ENCODE results near the gene ASB13. TPM values are rescaled to one million over a fixed set of nuclear protein-coding genes. Genes with fewer than 3 reads are reported as not detected.

ASB13 gene
- total and polyA plus RNA-seq, 2 of the 13 experiments (the other 11 are each of a cell fraction or from before 2014, with no cell fraction given), result 9.3 to 15.4 TPM

DNA sequence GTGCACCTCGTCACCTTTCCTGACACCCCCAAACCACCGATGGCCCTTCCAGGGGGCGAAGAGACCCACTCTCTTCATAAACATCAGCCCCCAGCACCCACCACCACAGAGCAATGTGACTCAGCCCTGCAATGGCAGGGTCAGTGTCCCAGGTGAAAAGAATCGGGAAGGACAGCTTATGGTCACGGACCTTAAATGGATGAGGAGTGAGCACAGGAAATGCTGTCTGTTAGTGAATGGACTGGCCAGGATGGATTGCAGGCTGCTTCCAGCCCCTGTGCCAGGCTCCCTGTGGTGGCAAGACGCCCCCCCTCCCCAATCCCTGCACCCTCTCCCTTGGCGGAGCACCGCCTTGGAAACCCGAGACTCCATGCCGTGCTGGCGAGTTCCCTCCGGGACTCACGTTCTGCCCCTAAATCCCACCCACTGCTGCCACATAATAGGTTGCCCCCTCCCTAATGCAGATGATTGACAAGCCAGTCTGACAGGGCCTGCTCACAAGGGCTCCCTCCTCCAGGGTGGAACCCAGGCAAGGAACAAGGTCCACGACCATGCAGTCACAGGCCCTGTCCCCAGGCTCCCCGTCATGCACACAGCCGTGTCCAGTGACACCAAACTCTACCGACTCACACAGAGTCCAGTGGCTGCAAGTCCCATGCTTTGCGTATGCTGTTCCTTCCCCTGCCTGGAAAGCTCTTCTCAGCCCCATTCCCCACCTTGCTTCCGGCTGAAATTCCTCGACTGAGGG, 7.3 kb downstream of the ASB13 start (continued):
- TF ChIP-seq RARA (CRISPR knock-in tag; IDR thresholded peaks at IDR 0.05) (peak; percentile 45), TBX2 (CRISPR knock-in tag; IDR thresholded peaks at IDR 0.05; ENCODE audit: borderline replicate concordance) (peak; percentile 55; the same call in 1 of the 2 replicates), SAP130 (CRISPR knock-in tag; IDR thresholded peaks at IDR 0.05; ENCODE audit: low read depth) (peak; percentile 70), RBFOX2 (IDR thresholded peaks at IDR 0.05; ENCODE audit: low read depth, low read length) (0 out of 2 replicates have a peak, but pooled peaks have one; percentile 33), POLR2G (IDR thresholded peaks at IDR 0.05; ENCODE audit: low read depth, low read length) (peak; percentile 69), CBX1 (IDR thresholded peaks at IDR 0.05; ENCODE audit: low read depth) (peak; percentile 41), NRL (CRISPR knock-in tag; IDR thresholded peaks at IDR 0.05; ENCODE audit: borderline replicate concordance) (peak; percentile 84), ZNF205 (CRISPR knock-in tag; IDR thresholded peaks at IDR 0.05) (peak; percentile 12; the same call in 1 of the 2 replicates), ZNF879 (CRISPR knock-in tag; IDR thresholded peaks at IDR 0.05) (0 out of 2 replicates have a peak, but pooled peaks have one; percentile 25), ZNF441 (CRISPR knock-in tag; IDR thresholded peaks at IDR 0.05; ENCODE audit: borderline replicate concordance) (peak; percentile 53; the same call in 1 of the 2 replicates), ZNF251 (CRISPR knock-in tag; IDR thresholded peaks at IDR 0.05) (no peak), ZFX (CRISPR knock-in tag; IDR thresholded peaks at IDR 0.05; ENCODE audit: low read depth) (peak; percentile 64), ZIK1 (CRISPR knock-in tag; IDR thresholded peaks at IDR 0.05; ENCODE audit: borderline replicate concordance, low read depth) (peak; percentile 31; the same call in 1 of the 2 replicates), NONO (IDR thresholded peaks at IDR 0.05) (no peak), NONO (CRISPR knock-in tag; conservative IDR thresholded peaks at IDR 0.05) (peak; percentile 76)
- TF ChIP-seq, protein P1, sequence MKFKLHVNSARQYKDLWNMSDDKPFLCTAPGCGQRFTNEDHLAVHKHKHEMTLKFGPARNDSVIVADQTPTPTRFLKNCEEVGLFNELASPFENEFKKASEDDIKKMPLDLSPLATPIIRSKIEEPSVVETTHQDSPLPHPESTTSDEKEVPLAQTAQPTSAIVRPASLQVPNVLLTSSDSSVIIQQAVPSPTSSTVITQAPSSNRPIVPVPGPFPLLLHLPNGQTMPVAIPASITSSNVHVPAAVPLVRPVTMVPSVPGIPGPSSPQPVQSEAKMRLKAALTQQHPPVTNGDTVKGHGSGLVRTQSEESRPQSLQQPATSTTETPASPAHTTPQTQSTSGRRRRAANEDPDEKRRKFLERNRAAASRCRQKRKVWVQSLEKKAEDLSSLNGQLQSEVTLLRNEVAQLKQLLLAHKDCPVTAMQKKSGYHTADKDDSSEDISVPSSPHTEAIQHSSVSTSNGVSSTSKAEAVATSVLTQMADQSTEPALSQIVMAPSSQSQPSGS (CRISPR knock-in tag; IDR thresholded peaks at IDR 0.05), result peak; percentile 39; the same call in 1 of the 2 replicates
- TF ChIP-seq, protein P2, sequence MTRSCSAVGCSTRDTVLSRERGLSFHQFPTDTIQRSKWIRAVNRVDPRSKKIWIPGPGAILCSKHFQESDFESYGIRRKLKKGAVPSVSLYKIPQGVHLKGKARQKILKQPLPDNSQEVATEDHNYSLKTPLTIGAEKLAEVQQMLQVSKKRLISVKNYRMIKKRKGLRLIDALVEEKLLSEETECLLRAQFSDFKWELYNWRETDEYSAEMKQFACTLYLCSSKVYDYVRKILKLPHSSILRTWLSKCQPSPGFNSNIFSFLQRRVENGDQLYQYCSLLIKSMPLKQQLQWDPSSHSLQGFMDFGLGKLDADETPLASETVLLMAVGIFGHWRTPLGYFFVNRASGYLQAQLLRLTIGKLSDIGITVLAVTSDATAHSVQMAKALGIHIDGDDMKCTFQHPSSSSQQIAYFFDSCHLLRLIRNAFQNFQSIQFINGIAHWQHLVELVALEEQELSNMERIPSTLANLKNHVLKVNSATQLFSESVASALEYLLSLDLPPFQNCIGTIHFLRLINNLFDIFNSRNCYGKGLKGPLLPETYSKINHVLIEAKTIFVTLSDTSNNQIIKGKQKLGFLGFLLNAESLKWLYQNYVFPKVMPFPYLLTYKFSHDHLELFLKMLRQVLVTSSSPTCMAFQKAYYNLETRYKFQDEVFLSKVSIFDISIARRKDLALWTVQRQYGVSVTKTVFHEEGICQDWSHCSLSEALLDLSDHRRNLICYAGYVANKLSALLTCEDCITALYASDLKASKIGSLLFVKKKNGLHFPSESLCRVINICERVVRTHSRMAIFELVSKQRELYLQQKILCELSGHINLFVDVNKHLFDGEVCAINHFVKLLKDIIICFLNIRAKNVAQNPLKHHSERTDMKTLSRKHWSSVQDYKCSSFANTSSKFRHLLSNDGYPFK (CRISPR knock-in tag; IDR thresholded peaks at IDR 0.05; ENCODE audit: borderline replicate concordance), result no peak
- TF ChIP-seq, protein P3, sequence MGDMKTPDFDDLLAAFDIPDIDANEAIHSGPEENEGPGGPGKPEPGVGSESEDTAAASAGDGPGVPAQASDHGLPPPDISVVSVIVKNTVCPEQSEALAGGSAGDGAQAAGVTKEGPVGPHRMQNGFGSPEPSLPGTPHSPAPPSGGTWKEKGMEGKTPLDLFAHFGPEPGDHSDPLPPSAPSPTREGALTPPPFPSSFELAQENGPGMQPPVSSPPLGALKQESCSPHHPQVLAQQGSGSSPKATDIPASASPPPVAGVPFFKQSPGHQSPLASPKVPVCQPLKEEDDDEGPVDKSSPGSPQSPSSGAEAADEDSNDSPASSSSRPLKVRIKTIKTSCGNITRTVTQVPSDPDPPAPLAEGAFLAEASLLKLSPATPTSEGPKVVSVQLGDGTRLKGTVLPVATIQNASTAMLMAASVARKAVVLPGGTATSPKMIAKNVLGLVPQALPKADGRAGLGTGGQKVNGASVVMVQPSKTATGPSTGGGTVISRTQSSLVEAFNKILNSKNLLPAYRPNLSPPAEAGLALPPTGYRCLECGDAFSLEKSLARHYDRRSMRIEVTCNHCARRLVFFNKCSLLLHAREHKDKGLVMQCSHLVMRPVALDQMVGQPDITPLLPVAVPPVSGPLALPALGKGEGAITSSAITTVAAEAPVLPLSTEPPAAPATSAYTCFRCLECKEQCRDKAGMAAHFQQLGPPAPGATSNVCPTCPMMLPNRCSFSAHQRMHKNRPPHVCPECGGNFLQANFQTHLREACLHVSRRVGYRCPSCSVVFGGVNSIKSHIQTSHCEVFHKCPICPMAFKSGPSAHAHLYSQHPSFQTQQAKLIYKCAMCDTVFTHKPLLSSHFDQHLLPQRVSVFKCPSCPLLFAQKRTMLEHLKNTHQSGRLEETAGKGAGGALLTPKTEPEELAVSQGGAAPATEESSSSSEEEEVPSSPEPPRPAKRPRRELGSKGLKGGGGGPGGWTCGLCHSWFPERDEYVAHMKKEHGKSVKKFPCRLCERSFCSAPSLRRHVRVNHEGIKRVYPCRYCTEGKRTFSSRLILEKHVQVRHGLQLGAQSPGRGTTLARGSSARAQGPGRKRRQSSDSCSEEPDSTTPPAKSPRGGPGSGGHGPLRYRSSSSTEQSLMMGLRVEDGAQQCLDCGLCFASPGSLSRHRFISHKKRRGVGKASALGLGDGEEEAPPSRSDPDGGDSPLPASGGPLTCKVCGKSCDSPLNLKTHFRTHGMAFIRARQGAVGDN (CRISPR knock-in tag; IDR thresholded peaks at IDR 0.05), result peak; percentile 79
- TF ChIP-seq, protein P4, sequence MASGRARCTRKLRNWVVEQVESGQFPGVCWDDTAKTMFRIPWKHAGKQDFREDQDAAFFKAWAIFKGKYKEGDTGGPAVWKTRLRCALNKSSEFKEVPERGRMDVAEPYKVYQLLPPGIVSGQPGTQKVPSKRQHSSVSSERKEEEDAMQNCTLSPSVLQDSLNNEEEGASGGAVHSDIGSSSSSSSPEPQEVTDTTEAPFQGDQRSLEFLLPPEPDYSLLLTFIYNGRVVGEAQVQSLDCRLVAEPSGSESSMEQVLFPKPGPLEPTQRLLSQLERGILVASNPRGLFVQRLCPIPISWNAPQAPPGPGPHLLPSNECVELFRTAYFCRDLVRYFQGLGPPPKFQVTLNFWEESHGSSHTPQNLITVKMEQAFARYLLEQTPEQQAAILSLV (CRISPR knock-in tag; IDR thresholded peaks at IDR 0.05; ENCODE audit: borderline replicate concordance), result peak; percentile 95
